NCI-H2227 (cell line): ENCODE results near the gene GFRA4.

Experiments
- DNase-seq: peaks from one replicate; lab custom pipeline; 2025; ENCODE audit not compliant: unreplicated experiment; lab: John Stamatoyannopoulos, UW

Gene GFRA4

GRCh38 chr20:3655131-3655405 is 8.1 kb downstream of the GFRA4 start:
- DNase-seq = no peak

DNA sequence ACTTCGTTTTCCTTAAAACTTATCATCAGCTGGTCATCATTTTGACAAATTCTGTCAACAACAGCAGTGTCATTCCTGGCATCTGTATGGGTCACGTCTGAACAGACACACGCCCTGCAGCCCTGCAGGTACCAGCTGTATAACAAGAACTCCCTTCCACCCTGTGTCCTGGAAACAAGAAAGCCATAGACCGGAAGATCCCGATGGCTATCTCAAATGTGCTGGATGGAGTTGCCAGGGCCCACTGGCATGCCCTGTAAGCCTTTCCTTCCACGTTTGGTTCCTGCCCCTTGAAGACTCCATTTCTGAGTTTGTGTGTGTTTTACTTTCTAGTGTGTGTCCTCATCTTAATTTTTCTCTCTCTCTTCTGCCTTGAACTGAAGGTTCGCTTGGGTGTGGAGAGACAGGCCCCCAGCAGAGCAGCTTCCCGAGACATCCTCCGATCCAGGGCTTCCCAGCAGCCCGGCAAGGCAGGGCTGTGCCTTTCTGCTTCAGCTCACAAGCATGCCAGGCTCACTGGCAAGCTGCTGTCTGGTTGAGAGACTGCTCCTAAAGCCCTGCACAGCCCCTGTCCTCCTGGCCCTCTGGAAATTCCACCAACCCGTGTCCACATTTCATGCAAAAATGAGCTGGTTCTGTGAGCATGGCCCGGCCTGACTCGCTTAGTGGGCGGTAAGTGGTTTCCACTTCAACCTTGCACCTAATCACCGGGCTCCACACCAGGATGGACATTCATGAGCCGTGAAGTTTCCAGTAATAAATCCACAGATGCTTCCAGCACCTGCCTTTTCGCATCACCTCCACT is 8.7 kb downstream of the GFRA4 start:
- no peak for DNase-seq

- no peak for DNase-seq
Observed at GRCh38 chr20:3653921-3654320, 9.3 kb downstream of the GFRA4 start.

GRCh38 chr20:3652676-3653596 is 10.3 kb downstream of the GFRA4 start:
- DNase-seq = no peak

DNA sequence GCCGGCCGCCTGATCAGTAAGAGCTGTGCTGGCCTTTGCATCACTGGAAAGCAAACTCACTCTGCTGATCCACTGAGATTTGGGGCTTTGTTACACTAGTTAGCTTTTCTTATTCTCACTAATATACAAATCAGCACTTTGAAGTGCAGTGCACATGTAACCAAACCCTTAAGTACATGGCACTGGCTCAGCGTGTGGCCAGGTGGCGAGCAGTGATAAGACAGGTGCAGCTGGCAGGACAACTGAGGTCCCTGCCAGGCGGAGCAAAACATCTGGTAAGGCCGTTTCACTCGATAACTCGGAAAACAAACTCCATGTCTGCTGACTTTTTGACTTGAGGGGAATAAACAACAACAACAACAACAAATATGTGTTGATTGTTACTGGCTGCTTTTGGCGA is 11.0 kb downstream of the GFRA4 start:
- no peak for DNase-seq

GRCh38 chr20:3651204-3651962 is 11.8 kb downstream of the GFRA4 start:
- DNase-seq = no peak

- DNase-seq = no peak
Observed at GRCh38 chr20:3648951-3649350, 14.2 kb downstream of the GFRA4 start.

- DNase-seq = no peak
Observed at GRCh38 chr20:3647473-3647872, 15.7 kb downstream of the GFRA4 start.

- no peak for DNase-seq
Observed at GRCh38 chr20:3646651-3647050, 16.5 kb downstream of the GFRA4 start.

- no peak for DNase-seq
Observed at GRCh38 chr20:3646067-3646440, 17.1 kb downstream of the GFRA4 start.

- no peak for DNase-seq
Observed at GRCh38 chr20:3645309-3646066, 17.7 kb downstream of the GFRA4 start.

DNA sequence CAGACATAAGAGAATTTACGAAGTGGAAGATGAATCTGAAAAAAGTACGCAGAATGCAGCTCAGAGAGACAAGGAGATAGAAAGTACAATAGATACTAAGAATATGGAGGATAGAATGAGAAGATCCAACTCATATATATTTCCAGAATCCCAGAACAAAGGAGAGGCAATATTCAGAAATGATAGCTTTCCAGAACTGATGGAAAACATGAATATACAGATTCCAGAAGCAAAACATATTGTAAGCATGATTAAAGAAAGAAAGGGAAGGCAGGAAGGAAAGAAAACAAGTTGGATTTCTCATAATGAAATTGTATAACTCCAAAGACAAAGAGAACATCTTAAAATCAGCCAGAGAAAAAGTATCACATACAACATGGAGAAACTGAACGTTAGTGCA is 22.9 kb downstream of the GFRA4 start:
- no peak for DNase-seq

DNA sequence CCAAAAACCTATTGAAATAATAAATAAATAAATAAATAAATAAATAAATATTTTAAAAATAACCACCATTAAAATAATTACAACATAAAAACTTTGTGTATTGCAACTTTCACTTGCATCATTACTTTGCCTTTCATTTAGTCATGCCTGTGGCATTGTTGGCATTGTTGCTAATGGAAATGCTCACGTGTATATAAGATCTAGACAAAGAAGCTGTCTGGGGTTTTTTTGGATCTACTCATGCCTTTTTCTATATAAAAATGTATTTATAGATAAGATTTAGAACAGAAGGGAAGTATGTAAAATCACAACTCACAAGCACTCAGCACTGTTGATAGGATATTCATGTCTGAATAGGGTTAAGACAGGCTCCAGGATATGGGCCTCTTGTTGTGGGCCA is 27.9 kb downstream of the GFRA4 start:
- no peak for DNase-seq

GRCh38 chr20:3633913-3634478 is 29.2 kb downstream of the GFRA4 start:
- DNase-seq = no peak

- no peak for DNase-seq
Observed at GRCh38 chr20:3632311-3633004, 30.7 kb downstream of the GFRA4 start.

DNA sequence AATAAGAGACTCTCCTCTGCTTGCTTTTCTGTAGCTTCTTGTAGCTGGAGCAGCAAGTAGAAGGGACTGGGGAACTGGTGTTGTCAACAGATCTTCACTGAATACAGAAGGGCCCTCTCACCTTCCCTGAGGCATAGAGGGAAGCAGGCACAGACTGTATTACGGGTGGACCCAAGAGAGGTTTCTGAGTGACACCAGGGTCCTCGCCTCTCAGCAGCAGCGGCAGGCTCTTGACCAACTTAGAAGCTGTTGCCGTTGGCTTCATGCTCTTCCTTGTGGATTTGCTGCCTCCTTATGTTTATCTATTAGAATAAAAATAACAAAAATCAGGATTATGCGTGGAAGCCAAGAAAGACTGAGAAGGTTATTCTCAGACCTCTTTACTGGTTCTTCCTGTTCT is 31.7 kb downstream of the GFRA4 start:
- no peak for DNase-seq

DNA sequence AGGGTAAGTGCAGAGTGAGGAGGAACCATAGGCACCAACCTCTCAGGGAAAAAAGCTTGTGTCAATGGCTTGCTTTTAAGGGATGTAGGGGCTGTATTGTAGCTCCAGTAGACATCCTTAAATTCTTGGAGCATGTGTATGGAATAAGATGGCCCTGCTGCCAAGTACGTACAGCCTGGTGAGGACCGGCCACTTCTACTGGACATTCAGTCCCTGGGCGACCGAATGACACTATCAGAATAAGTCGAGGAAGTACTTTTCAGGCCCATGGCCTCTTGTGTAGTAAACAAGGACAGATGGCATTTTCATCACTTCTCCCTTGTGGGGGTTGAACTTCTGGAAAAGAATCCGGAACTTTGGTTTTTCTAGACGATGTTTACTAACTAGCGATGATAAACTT is 32.8 kb downstream of the GFRA4 start:
- DNase-seq = no peak

GRCh38 chr20:3629893-3630292 is 33.3 kb downstream of the GFRA4 start:
- no peak for DNase-seq

DNA sequence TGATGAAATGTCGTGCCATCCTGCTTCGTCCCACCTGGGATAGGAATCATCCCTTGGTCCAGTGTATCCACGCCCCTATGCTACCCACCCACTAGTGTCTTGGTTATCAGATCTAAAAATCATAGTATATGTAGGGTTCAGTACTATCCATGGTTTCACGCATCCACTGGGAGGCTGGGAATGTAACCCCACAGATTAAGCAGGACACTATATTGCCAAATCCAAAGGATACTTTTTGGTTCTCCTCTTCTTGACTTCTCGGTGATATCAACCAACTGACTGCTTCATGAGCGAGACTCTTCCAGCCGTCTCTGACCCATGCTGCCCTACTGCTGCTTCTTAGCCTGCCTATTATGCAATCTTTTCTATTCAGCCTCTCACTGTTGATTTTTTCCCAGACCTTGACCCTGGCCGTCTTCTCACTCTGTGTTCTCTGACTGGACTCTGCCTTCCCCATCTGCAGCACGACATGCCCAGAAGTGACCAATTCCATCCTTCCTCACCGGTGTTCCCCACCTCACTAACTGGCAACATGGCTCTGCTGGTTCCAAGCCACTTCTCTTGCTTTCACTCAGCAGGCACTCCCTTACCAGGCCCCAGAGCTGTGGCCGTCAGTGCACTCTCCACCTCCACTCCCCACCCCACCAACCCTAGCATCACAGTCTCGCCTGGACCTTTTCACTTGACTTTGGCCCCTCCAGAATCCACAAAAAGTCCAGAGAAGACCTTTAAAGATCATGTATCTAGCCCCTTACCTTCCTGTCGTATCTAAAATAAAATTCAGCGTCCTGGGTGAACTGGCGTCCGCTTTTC is 34.5 kb downstream of the GFRA4 start:
- DNase-seq = no peak
